Natural killer cell (primary cell): Measurements from ENCODE around the gene YOD1. TPM values are rescaled to one million over a fixed set of nuclear protein-coding genes. Genes with fewer than 3 reads are reported as not detected.

ENCODE experiments used
- ATAC-seq, 3 donors: fragments of 150-1000 bp in 2 of 3; fragments of 200-7000 bp in 1 of 3; cut with Tn5 transposase; 1 replicate in 1 of 3; 2 replicates in 2 of 3; pipeline ENCODE4 v1.10.0; 2021; ENCODE audit warnings: mild to moderate bottlenecking in 2 of 3, moderate library complexity in 2 of 3
- DNase-seq, 2 donors: peaks; one replicate each; pipeline versions ENCODE4 v3.0.0 to v3.0.0-alpha.2; 2013 to 2021; ENCODE audit warnings: mixed read lengths in 1 of 2
- H3K27ac ChIP-seq: one replicate; pipeline ENCODE4 v1.5.1; 2013; ENCODE audit warnings: mild to moderate bottlenecking, low read length
- H3K27me3 ChIP-seq: one replicate; pipeline ENCODE4 v1.6.1; 2013; ENCODE audit warnings: low read length; ENCODE audit not compliant: control insufficient read depth, insufficient read depth
- H3K36me3 ChIP-seq: one replicate; pipeline ENCODE4 v1.6.1; 2013; ENCODE audit warnings: low read length; ENCODE audit not compliant: control insufficient read depth, insufficient read depth
- H3K4me1 ChIP-seq: one replicate; pipeline ENCODE4 v1.6.1; 2013; ENCODE audit warnings: low read length; ENCODE audit not compliant: control insufficient read depth, insufficient read depth
- H3K4me3 ChIP-seq: one replicate; pipeline ENCODE4 v1.5.1; 2013; ENCODE audit warnings: low read length
- H3K9me3 ChIP-seq: one replicate; pipeline ENCODE4 v1.6.1; 2013; ENCODE audit warnings: low read length; ENCODE audit not compliant: control insufficient read depth, insufficient read depth
- H3K27ac Mint-ChIP-seq, 2 donors: one replicate each; pipeline ENCODE4 v1.8.0; 2022; ENCODE audit warnings: mild to moderate bottlenecking in 2 of 2, mixed read lengths in 2 of 2, moderate library complexity in 1 of 2
- H3K27me3 Mint-ChIP-seq, 2 donors: one replicate each; pipeline ENCODE4 v1.8.0; 2022; ENCODE audit warnings: low read depth in 2 of 2, mixed read lengths in 2 of 2
- H3K36me3 Mint-ChIP-seq: one replicate; pipeline ENCODE4 v1.8.0; 2022; ENCODE audit warnings: mixed read lengths
- H3K4me1 Mint-ChIP-seq, 2 donors: one replicate each; pipeline ENCODE4 v1.8.0; 2022; ENCODE audit warnings: mixed read lengths in 2 of 2
- H3K4me3 Mint-ChIP-seq: one replicate; pipeline ENCODE4 v1.8.0; 2022; ENCODE audit warnings: mild to moderate bottlenecking, moderate library complexity, mixed read lengths
- H3K9me3 Mint-ChIP-seq, 2 donors: one replicate each; pipeline ENCODE4 v1.8.0; 2022; ENCODE audit warnings: mixed read lengths in 2 of 2
- WGBS: methylation state at CpG from one replicate; pipeline ENCODE4 v1.1.7; 2013; ENCODE audit warnings: missing lambda C conversion rate; ENCODE audit not compliant: insufficient coverage; 5-methylcytosine and 5-hydroxymethylcytosine counted together
- intact Hi-C: fragments of 100-400 bp; cut with micrococcal nuclease; formaldehyde crosslinking; loops from one replicate; pipeline ENCODE4 v1.14.2; 2022
- total RNA-seq, 4 donors: library from RNA; stranded (reverse); fragments of 120-200 nt in 1 of 4; gene quantifications; one replicate each; pipeline versions ENCODE4 v1.2.3 to v1.2.4, GENCODE V29; 2013 to 2022
- TF ChIP-seq, protein P1 (sequence below): fragments of 200-600 bp; IDR thresholded peaks from one replicate; pipeline ENCODE4 v1.8.0; 2022; ENCODE audit warnings: antibody characterized with exemption

YOD1 gene
- total RNA-seq, 3 donors from 2014 or later (not counting 1 experiment from before 2014, with no cell fraction given), result 20.6 to 22.8 (median 21.2) TPM

DNA sequence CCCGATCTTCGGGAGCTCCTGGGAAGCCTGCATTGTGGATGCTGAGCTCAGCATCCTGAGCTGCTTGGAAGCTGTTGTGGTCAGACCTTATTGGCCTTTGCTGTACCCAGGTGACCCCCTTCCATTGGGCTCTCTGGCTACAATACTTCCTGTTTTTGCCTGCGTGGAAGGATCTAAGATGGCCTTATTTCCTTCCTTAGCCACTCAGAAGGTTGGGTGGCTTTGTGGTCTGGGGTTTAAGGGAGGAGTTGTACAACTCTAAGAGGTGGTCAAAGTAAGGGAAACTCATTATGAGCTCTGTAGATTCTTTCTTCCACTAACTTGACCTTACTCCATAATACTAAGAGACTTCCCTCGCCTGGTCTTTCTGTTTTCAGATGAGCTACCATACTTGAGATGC is 19.8 kb upstream of the YOD1 start:
- no peaks in the 10 kb centered on the region for H3K27me3 ChIP-seq
- DNase-seq (peak in 1 of 2 donors; percentile 29), ATAC-seq (peak; percentile 45 to 80 (median 78))
- Mint-ChIP-seq H3K36me3 (no peaks in the 10 kb centered on the region), H3K4me3 (peak overlapping the region; percentile 74), H3K27me3 (peaks cover 0 to 4% of the 10 kb centered on the region in 2 donors), H3K27ac (peak overlapping the region; percentile 68 to 72), H3K9me3 (no peaks in the 10 kb centered on the region), H3K4me1 (peaks cover 24 to 26% of the 10 kb centered on the region in 2 donors)
- intact Hi-C loops, result no loop called here
- no peaks in the 10 kb centered on the region for H3K36me3 ChIP-seq
- no peak overlapping the region for H3K4me3 ChIP-seq
- peaks cover 25% of the 10 kb centered on the region for H3K4me1 ChIP-seq
- WGBS, result 51% methylated on average over 4 of the region's 4 CpGs
- H3K27ac ChIP-seq, result no peak overlapping the region
- no peaks in the 10 kb centered on the region for H3K9me3 ChIP-seq
- TF ChIP-seq, protein P1, sequence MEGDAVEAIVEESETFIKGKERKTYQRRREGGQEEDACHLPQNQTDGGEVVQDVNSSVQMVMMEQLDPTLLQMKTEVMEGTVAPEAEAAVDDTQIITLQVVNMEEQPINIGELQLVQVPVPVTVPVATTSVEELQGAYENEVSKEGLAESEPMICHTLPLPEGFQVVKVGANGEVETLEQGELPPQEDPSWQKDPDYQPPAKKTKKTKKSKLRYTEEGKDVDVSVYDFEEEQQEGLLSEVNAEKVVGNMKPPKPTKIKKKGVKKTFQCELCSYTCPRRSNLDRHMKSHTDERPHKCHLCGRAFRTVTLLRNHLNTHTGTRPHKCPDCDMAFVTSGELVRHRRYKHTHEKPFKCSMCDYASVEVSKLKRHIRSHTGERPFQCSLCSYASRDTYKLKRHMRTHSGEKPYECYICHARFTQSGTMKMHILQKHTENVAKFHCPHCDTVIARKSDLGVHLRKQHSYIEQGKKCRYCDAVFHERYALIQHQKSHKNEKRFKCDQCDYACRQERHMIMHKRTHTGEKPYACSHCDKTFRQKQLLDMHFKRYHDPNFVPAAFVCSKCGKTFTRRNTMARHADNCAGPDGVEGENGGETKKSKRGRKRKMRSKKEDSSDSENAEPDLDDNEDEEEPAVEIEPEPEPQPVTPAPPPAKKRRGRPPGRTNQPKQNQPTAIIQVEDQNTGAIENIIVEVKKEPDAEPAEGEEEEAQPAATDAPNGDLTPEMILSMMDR, result no peak

DNA sequence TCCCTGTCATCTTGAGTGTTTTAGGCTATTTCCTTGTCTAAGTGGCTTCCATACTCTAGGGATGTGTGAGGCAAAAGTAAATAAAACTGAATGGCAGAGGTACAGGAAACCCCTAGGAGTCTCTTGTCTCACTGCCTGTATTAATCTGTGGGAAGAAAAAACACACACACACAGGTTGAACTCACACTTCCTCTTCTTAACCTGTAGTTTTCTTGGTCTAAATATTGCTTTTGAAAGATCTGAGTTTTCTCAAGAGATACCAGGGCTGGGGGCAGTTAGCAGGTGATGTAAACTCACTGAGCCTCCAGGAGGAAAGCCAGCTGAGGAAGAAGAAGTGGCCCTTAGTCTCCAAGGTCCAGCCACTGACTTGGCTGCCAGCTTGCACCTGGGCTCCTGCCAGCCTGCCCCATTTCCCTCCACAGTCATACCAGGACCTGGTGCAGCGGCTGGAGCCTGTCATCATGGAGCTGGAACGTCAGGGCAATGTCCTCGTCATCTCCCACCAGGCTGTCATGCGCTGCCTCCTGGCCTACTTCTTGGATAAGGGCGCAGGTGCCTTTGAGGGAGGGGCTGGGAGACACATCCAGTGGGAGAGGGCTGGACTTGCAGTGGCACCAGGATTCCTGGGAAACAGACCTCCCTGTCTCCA is 19.0 kb upstream of the YOD1 start:
- H3K36me3 ChIP-seq, result peaks cover 2% of the 10 kb centered on the region
- TF ChIP-seq, protein P1, result no peak
- Mint-ChIP-seq H3K4me1 (peaks cover 24 to 26% of the 10 kb centered on the region in 2 donors), H3K36me3 (no peaks in the 10 kb centered on the region), H3K4me3 (peak overlapping the region; percentile 17), H3K27me3 (peaks cover 0 to 3% of the 10 kb centered on the region in 2 donors), H3K27ac (peak overlapping the region; percentile 59 to 77), H3K9me3 (no peaks in the 10 kb centered on the region)
- DNase-seq (peak in 1 of 2 donors; percentile 16), ATAC-seq (no peak)
- H3K27me3 ChIP-seq, result no peaks in the 10 kb centered on the region
- no peaks in the 10 kb centered on the region for H3K9me3 ChIP-seq
- peaks cover 25% of the 10 kb centered on the region for H3K4me1 ChIP-seq
- WGBS, result 95% methylated on average over 5 of the region's 5 CpGs
- H3K27ac ChIP-seq, result no peak overlapping the region
- H3K4me3 ChIP-seq, result no peak overlapping the region
- intact Hi-C loops, result no loop called here

DNA sequence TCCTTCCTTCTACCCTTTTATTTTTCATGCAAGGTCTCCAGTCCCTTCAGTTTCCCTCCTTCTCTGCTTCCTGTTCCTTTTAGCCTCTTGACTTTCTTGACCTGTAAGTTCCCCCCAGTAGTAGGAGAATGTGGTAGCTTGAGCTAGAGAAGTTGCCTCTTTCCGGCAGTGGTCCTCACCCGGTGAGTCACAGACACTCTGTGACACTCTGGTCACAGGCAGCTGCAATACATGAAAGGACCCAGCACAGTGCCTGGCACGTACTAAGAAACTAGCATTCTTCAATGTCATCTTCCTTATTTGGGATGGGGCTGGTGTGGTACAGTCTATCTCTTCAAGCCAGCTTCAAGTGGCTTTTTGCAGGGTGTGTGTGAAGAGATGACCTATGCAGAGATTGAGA is 18.1 kb upstream of the YOD1 start:
- Histone ChIP-seq H3K27me3 (no peaks in the 10 kb centered on the region), H3K4me3 (no peak overlapping the region), H3K36me3 (peaks cover 2% of the 10 kb centered on the region), H3K27ac (no peak overlapping the region), H3K9me3 (no peaks in the 10 kb centered on the region), H3K4me1 (peaks cover 25% of the 10 kb centered on the region)
- Mint-ChIP-seq H3K9me3 (no peaks in the 10 kb centered on the region), H3K36me3 (no peaks in the 10 kb centered on the region), H3K27ac (peak overlapping the region; percentile 51 to 77), H3K4me1 (peaks cover 24 to 26% of the 10 kb centered on the region in 2 donors), H3K27me3 (no peaks in the 10 kb centered on the region), H3K4me3 (peak overlapping the region; percentile 14)
- intact Hi-C loops, result no loop called here
- DNase-seq (peak in 1 of 2 donors; percentile 20), ATAC-seq (peak; percentile 57 to 80 (median 66))
- TF ChIP-seq, protein P1, result no peak
- 63% methylated on average over 3 of the region's 3 CpGs for WGBS

DNA sequence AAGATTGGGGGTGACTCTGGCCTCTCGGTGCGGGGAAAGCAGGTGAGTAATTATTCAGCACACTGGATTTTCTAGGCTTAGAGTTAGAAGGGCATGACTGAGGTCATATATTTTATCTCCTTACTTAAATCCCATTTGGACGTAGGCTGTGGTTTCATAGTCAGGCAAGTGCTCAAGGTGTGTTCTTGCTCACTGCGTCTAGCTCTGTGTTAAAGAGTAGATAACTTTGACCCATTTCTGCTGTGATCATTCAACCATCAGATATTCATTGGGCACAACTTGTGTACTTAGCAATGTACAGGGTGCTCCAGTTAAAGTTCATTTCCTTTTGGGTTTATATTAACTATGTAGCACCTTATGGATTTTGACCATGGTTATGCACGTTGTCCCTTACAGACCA is 16.7 kb upstream of the YOD1 start:
- H3K27me3 ChIP-seq, result no peaks in the 10 kb centered on the region
- H3K27me3 Mint-ChIP-seq, result no peaks in the 10 kb centered on the region
- DNase-seq (no peak), ATAC-seq (no peak)
- H3K27ac Mint-ChIP-seq, result no peak overlapping the region
- H3K9me3 ChIP-seq, result no peaks in the 10 kb centered on the region
- no peaks in the 10 kb centered on the region for H3K36me3 Mint-ChIP-seq
- peaks cover 36% of the 10 kb centered on the region for H3K4me1 ChIP-seq
- H3K4me3 Mint-ChIP-seq, result no peak overlapping the region
- intact Hi-C loops, result no loop called here
- H3K4me3 ChIP-seq, result no peak overlapping the region
- 100% methylated on average over 3 of the region's 5 CpGs for WGBS
- no peak overlapping the region for H3K27ac ChIP-seq
- peaks cover 2% of the 10 kb centered on the region for H3K36me3 ChIP-seq
- H3K4me1 Mint-ChIP-seq, result peaks cover 33 to 39% of the 10 kb centered on the region in 2 donors
- TF ChIP-seq, protein P1, result no peak
- no peaks in the 10 kb centered on the region for H3K9me3 Mint-ChIP-seq
